Measurements from ENCODE around the gene ACSL6. TPM values are rescaled to one million over a fixed set of nuclear protein-coding genes. Genes with fewer than 3 reads are reported as not detected.
"Not testable (repeated sequence)": the region's sequence is repeated elsewhere in the genome, so short reads cannot be mapped to it uniquely, and the experiment has no call there.

Gene ACSL6
- total RNA-seq, 1 experiment from 2014 or later: not detected

GRCh38 chr5:131942016-131942415, 69.4 kb downstream of the ACSL6 start:
- no peak for DNase-seq (ENCODE audit: low read depth)

DNA sequence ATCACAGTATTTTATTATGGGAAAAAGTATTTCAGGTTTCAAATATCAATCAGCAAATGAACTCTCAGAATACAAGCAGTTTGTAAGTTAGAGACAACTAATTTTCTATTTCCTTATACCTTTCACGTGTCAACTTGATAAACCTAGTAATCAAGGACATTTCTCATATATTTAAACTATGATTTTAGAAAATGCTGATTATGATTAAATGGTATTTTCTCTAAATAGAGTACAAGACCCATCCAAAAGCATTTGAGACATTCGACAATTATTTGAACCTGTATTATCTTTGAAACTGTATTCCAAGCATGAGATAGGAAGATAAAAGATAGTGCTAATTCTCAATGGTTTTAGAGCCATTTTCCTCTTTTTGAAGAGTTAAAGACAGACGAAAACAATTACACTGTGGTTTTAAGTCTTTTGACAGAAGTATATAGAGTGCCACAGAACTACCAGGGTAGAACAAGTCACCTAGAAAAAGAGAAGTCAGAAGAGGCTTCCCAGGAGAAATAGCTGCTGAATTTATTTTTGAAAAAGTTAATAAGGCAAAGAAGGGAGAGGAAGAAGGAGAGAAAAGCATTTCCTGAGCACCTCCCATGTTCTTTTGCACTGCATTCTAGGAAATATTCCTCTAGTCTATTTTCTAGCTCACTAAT, 71.6 kb downstream of the ACSL6 start:
- no peak for DNase-seq (ENCODE audit: low read depth)

GRCh38 chr5:131932235-131932634, 79.2 kb downstream of the ACSL6 start:
- DNase-seq (ENCODE audit: low read depth): no peak

- DNase-seq (ENCODE audit: low read depth): no peak
Measured at GRCh38 chr5:131928957-131929356, 82.5 kb downstream of the ACSL6 start.

- DNase-seq (ENCODE audit: low read depth): no peak
Measured at GRCh38 chr5:131926168-131926567, 85.3 kb downstream of the ACSL6 start.

GRCh38 chr5:131916481-131916880, 95.0 kb downstream of the ACSL6 start:
- no peak for DNase-seq (ENCODE audit: low read depth)

GRCh38 chr5:131914472-131914871, 97.0 kb downstream of the ACSL6 start:
- no peak for DNase-seq (ENCODE audit: low read depth)

DNA sequence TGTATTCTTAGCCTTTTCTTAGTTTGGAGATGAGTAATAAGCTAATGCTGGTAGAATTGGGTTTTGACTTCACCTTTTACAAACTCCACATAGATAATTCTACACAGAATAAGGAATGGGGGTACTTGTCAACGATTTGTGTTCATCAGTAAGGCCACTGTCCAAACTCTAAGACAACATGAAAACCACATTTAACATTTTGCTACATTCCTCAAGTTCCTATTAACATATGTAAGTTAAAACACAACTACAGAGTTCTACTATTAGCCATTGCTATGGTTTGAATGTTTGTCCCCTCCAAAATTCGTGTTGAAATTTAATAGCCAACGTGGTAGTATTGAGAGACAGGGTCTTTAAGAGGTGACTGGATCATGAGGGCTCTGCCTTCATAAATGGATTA, 97.9 kb downstream of the ACSL6 start:
- no peak for DNase-seq (ENCODE audit: low read depth)

DNA sequence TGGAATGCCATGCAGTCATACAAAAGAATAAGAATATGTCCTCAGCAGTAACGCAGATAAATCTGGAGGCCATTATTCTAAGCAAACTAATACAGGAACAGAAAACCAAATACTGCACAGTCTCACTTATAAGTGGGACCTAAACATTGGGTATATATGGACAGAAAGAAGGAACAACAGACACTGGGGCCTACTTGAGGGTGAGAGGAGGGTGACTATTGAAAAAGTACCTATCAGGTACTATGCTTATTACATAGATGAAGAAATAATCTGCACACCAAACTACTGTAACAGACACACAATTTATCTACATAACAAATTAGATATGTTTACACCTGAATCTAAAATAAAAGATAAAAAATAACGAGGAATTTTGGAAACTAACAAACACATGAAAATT, 104.8 kb downstream of the ACSL6 start:
- no peak for DNase-seq (ENCODE audit: low read depth)

- DNase-seq (ENCODE audit: low read depth): not testable (repeated sequence)
Measured at GRCh38 chr5:131902266-131902665, 109.2 kb downstream of the ACSL6 start.

Other genes with a start within 250 kb of the ACSL6 start
- gene FNIP1, start 214.6 kb downstream of the ACSL6 start, total RNA-seq (2014; rRNA removed; shearing (Covaris generic)): 20.1 and 26.4 TPM in 2 replicates
- not detected in 2 replicates for gene MEIKIN, start 66.0 kb downstream of the ACSL6 start, total RNA-seq (2014; rRNA removed; shearing (Covaris generic))
- gene IL3, start 49.0 kb upstream of the ACSL6 start, total RNA-seq (2014; rRNA removed; shearing (Covaris generic)): not detected in 2 replicates
- gene CSF2, start 62.1 kb upstream of the ACSL6 start, total RNA-seq (2014; rRNA removed; shearing (Covaris generic)): 6.3 and 16.8 TPM in 2 replicates
- 99.6 and 133 TPM in 2 replicates for gene P4HA2, start 216.2 kb upstream of the ACSL6 start, total RNA-seq (2014; rRNA removed; shearing (Covaris generic))
- gene PDLIM4, start 246.0 kb upstream of the ACSL6 start, total RNA-seq (2014; rRNA removed; shearing (Covaris generic)): 11.7 and 25.0 TPM in 2 replicates

Data from M059J (cell line).